HEK293 (cell line): Measurements from ENCODE around the gene SAP30.

Experiments used
- GLI4 ChIP-seq: fragments of 450-650 bp; formaldehyde crosslinking; IDR thresholded peaks from 2 replicates; pipeline ENCODE4 v1.5.1; 2016; ENCODE audit warnings: missing biosample characterization, missing genetic modification characterization
- GLIS2 ChIP-seq: fragments of 450-650 bp; formaldehyde crosslinking; IDR thresholded peaks from 2 replicates; pipeline ENCODE4 v1.5.1; 2016; ENCODE audit warnings: missing biosample characterization, missing genetic modification characterization
- HOXD13 ChIP-seq: sonication (generic); formaldehyde crosslinking; IDR thresholded peaks from 2 replicates; pipeline ENCODE4 v1.8.0; 2022; ENCODE audit warnings: missing genetic modification reagents, borderline replicate concordance
- TCF7L2 ChIP-seq: IDR thresholded peaks from 2 replicates; pipeline ENCODE4 v1.6.1; 2011; ENCODE audit warnings: low read depth, mild to moderate bottlenecking, inconsistent platforms, low read length, moderate library complexity, borderline replicate concordance
- YY1 ChIP-seq: fragments of 450-650 bp; formaldehyde crosslinking; IDR thresholded peaks from 2 replicates; pipeline ENCODE4 v1.5.1; 2018; ENCODE audit warnings: missing biosample characterization, missing genetic modification characterization
- ZNF121 ChIP-seq: fragments of 450-650 bp; formaldehyde crosslinking; IDR thresholded peaks from 2 replicates; pipeline ENCODE4 v1.5.1; 2016; ENCODE audit warnings: missing biosample characterization, missing genetic modification characterization
- ZNF132 ChIP-seq: fragments of 450-650 bp; formaldehyde crosslinking; IDR thresholded peaks from 2 replicates; pipeline ENCODE4 v1.5.1; 2017; ENCODE audit warnings: missing biosample characterization, missing genetic modification characterization, borderline replicate concordance
- ZNF140 ChIP-seq: fragments of 450-650 bp; formaldehyde crosslinking; IDR thresholded peaks from 2 replicates; pipeline ENCODE4 v1.5.1; 2016; ENCODE audit warnings: missing biosample characterization, missing genetic modification characterization
- ZNF169 ChIP-seq: fragments of 450-650 bp; formaldehyde crosslinking; IDR thresholded peaks from 2 replicates; pipeline ENCODE4 v1.5.1; 2016; ENCODE audit warnings: missing biosample characterization, missing genetic modification characterization
- ZNF174 ChIP-seq: fragments of 450-650 bp; formaldehyde crosslinking; IDR thresholded peaks from 2 replicates; pipeline ENCODE4 v1.5.0; 2017; ENCODE audit warnings: missing biosample characterization, mild to moderate bottlenecking, missing genetic modification characterization
- ZNF175 ChIP-seq: fragments of 450-650 bp; formaldehyde crosslinking; IDR thresholded peaks from 2 replicates; pipeline ENCODE4 v1.5.1; 2016; ENCODE audit warnings: missing biosample characterization, missing genetic modification characterization
- ZNF19 ChIP-seq: fragments of 450-650 bp; formaldehyde crosslinking; IDR thresholded peaks from 2 replicates; pipeline ENCODE4; 2016; ENCODE audit warnings: missing biosample characterization, missing genetic modification characterization, low read depth
- ZNF266 ChIP-seq: fragments of 450-650 bp; formaldehyde crosslinking; IDR thresholded peaks from 2 replicates; pipeline ENCODE4 v1.5.1; 2016; ENCODE audit warnings: missing biosample characterization, missing genetic modification characterization, low read depth
- ZNF350 ChIP-seq: fragments of 450-650 bp; formaldehyde crosslinking; IDR thresholded peaks from 2 replicates; pipeline ENCODE4 v1.5.0; 2017; ENCODE audit warnings: missing biosample characterization, mild to moderate bottlenecking, missing genetic modification characterization
- ZNF394 ChIP-seq: fragments of 450-650 bp; formaldehyde crosslinking; IDR thresholded peaks from 2 replicates; pipeline ENCODE4 v1.5.1; 2016; ENCODE audit warnings: missing biosample characterization, missing genetic modification characterization, mild to moderate bottlenecking, moderate library complexity, borderline replicate concordance
- ZNF423 ChIP-seq: fragments of 450-650 bp; formaldehyde crosslinking; IDR thresholded peaks from 2 replicates; pipeline ENCODE4 v1.5.1; 2016; ENCODE audit warnings: missing biosample characterization, missing genetic modification characterization
- ZNF426 ChIP-seq: fragments of 450-650 bp; formaldehyde crosslinking; IDR thresholded peaks from 2 replicates; pipeline ENCODE4 v1.5.1; 2017; ENCODE audit warnings: missing biosample characterization, missing genetic modification characterization, mild to moderate bottlenecking, inconsistent platforms, moderate library complexity
- ZNF473 ChIP-seq: fragments of 450-650 bp; formaldehyde crosslinking; IDR thresholded peaks from 2 replicates; pipeline ENCODE4 v1.5.1; 2017; ENCODE audit warnings: missing biosample characterization, missing genetic modification characterization
- ZNF558 ChIP-seq: fragments of 450-650 bp; formaldehyde crosslinking; IDR thresholded peaks from 2 replicates; pipeline ENCODE4 v1.5.1; 2016; ENCODE audit warnings: missing biosample characterization, missing genetic modification characterization
- ZNF585B ChIP-seq: fragments of 450-650 bp; formaldehyde crosslinking; IDR thresholded peaks from 2 replicates; pipeline ENCODE4 v1.5.1; 2016; ENCODE audit warnings: missing biosample characterization, missing genetic modification characterization
- ZNF76 ChIP-seq: fragments of 450-650 bp; formaldehyde crosslinking; IDR thresholded peaks from 2 replicates; pipeline ENCODE4; 2016; ENCODE audit warnings: low read depth, missing biosample characterization, missing genetic modification characterization, borderline replicate concordance
- ZNF785 ChIP-seq: fragments of 450-650 bp; formaldehyde crosslinking; IDR thresholded peaks from 2 replicates; pipeline ENCODE4 v1.5.1; 2016; ENCODE audit warnings: missing biosample characterization, missing genetic modification characterization
- ZXDB ChIP-seq: fragments of 450-650 bp; formaldehyde crosslinking; IDR thresholded peaks from 2 replicates; pipeline ENCODE4 v1.5.1; 2016; ENCODE audit warnings: missing biosample characterization, missing genetic modification characterization
- TF ChIP-seq, protein P1 (sequence below): fragments of 450-650 bp; IDR thresholded peaks from 2 replicates; pipeline ENCODE4 v1.5.1; 2018; ENCODE audit warnings: missing biosample characterization, mild to moderate bottlenecking, missing genetic modification characterization
- TF ChIP-seq, protein P2 (sequence below): fragments of 450-650 bp; formaldehyde crosslinking; IDR thresholded peaks from 2 replicates; pipeline ENCODE4 v1.5.1; 2016; ENCODE audit warnings: missing biosample characterization, missing genetic modification characterization, low read depth
- TF ChIP-seq, protein P3 (sequence below): fragments of 450-650 bp; formaldehyde crosslinking; IDR thresholded peaks from 2 replicates; pipeline ENCODE4 v1.5.1; 2017; ENCODE audit warnings: missing biosample characterization, mild to moderate bottlenecking, missing genetic modification characterization, moderate library complexity
- TF ChIP-seq, protein P4 (sequence below): fragments of 450-650 bp; formaldehyde crosslinking; IDR thresholded peaks from 2 replicates; pipeline ENCODE4 v1.5.1; 2016; ENCODE audit warnings: missing biosample characterization, missing genetic modification characterization
- TF ChIP-seq, protein P5 (sequence below): fragments of 450-650 bp; formaldehyde crosslinking; IDR thresholded peaks from 2 replicates; pipeline ENCODE4 v1.5.1; 2016; ENCODE audit warnings: missing biosample characterization, missing genetic modification characterization

SAP30 gene

DNA sequence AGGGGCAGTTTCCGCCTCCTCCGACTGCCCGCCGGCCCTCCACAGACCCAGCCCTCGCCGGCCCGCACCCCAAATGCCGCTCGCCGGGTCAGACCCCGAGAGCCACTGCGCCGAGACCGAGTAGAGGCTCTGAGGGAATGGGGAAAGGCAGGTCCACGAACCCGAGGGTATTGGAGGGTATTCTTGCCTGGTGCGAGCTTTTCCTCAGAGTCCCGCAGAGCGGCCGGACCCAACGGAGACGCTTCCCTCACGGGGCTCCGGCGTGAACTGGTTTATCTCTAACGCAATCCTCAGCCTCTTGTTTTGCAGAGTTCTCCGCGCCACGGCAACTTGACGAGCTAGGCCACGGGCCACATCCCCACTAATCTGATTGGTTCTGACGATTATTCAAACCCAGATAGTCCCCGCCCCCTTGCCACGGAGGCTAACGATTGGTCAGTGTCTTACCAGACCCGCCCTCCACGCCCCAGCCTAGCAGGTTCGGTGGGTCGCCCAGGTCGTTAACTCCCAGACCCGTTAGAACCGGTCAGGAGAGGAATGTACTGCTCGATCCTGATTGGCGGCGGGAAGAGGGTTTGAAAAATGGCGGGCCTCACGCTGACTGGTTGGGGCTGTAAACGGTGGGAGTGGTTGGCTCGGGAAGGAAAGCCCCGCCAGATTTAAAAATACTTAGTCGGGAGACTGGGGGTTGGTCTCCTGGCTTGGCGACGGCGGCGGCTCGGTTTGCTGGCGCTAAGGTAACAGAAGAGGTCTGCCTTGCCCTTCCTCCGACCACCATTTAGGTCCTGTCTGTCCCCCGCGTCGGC lies 36.5 kb upstream of the SAP30 start, which contains the start of gene HMGB2 (continued):
- TF ChIP-seq ZNF76 (tag by site-specific recombination) (peak; percentile 55; the same call in 1 of the 2 replicates), ZNF174 (tag by site-specific recombination) (no peak), ZNF558 (tag by site-specific recombination) (no peak), GLI4 (tag by site-specific recombination) (peak; percentile 72; the same call in 1 of the 2 replicates), ZNF785 (tag by site-specific recombination) (no peak), YY1 (tag by site-specific recombination) (no peak; the same call in 1 of the 2 replicates), ZNF394 (tag by site-specific recombination) (peak; percentile 25; the same call in 1 of the 2 replicates), ZXDB (tag by site-specific recombination) (peak; percentile 76; the same call in 1 of the 2 replicates), ZNF426 (no peak), GLIS2 (no peak), ZNF423 (tag by site-specific recombination) (no peak), ZNF175 (tag by site-specific recombination) (no peak), ZNF473 (tag by site-specific recombination) (no peak), ZNF132 (tag by site-specific recombination) (no peak), ZNF19 (tag by site-specific recombination) (no peak), ZNF140 (no peak), TCF7L2 (no peak), ZNF121 (no peak), HOXD13 (CRISPR knock-in tag) (peak; percentile 68), ZNF169 (no peak), ZNF350 (tag by site-specific recombination) (no peak), ZNF585B (tag by site-specific recombination) (no peak), ZNF266 (tag by site-specific recombination) (no peak)
- TF ChIP-seq, protein P1, sequence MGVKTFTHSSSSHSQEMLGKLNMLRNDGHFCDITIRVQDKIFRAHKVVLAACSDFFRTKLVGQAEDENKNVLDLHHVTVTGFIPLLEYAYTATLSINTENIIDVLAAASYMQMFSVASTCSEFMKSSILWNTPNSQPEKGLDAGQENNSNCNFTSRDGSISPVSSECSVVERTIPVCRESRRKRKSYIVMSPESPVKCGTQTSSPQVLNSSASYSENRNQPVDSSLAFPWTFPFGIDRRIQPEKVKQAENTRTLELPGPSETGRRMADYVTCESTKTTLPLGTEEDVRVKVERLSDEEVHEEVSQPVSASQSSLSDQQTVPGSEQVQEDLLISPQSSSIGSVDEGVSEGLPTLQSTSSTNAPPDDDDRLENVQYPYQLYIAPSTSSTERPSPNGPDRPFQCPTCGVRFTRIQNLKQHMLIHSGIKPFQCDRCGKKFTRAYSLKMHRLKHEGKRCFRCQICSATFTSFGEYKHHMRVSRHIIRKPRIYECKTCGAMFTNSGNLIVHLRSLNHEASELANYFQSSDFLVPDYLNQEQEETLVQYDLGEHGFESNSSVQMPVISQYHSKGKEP (tag by site-specific recombination), result no peak
- TF ChIP-seq, protein P2, sequence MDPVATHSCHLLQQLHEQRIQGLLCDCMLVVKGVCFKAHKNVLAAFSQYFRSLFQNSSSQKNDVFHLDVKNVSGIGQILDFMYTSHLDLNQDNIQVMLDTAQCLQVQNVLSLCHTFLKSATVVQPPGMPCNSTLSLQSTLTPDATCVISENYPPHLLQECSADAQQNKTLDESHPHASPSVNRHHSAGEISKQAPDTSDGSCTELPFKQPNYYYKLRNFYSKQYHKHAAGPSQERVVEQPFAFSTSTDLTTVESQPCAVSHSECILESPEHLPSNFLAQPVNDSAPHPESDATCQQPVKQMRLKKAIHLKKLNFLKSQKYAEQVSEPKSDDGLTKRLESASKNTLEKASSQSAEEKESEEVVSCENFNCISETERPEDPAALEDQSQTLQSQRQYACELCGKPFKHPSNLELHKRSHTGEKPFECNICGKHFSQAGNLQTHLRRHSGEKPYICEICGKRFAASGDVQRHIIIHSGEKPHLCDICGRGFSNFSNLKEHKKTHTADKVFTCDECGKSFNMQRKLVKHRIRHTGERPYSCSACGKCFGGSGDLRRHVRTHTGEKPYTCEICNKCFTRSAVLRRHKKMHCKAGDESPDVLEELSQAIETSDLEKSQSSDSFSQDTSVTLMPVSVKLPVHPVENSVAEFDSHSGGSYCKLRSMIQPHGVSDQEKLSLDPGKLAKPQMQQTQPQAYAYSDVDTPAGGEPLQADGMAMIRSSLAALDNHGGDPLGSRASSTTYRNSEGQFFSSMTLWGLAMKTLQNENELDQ (tag by site-specific recombination), result no peak
- TF ChIP-seq, protein P3, sequence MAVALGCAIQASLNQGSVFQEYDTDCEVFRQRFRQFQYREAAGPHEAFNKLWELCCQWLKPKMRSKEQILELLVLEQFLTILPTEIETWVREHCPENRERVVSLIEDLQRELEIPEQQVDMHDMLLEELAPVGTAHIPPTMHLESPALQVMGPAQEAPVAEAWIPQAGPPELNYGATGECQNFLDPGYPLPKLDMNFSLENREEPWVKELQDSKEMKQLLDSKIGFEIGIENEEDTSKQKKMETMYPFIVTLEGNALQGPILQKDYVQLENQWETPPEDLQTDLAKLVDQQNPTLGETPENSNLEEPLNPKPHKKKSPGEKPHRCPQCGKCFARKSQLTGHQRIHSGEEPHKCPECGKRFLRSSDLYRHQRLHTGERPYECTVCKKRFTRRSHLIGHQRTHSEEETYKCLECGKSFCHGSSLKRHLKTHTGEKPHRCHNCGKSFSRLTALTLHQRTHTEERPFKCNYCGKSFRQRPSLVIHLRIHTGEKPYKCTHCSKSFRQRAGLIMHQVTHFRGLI (tag by site-specific recombination), result peak; percentile 15; the same call in 1 of the 2 replicates
- TF ChIP-seq, protein P4, sequence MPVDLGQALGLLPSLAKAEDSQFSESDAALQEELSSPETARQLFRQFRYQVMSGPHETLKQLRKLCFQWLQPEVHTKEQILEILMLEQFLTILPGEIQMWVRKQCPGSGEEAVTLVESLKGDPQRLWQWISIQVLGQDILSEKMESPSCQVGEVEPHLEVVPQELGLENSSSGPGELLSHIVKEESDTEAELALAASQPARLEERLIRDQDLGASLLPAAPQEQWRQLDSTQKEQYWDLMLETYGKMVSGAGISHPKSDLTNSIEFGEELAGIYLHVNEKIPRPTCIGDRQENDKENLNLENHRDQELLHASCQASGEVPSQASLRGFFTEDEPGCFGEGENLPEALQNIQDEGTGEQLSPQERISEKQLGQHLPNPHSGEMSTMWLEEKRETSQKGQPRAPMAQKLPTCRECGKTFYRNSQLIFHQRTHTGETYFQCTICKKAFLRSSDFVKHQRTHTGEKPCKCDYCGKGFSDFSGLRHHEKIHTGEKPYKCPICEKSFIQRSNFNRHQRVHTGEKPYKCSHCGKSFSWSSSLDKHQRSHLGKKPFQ, result no peak; the same call in 1 of the 2 replicates
- TF ChIP-seq, protein P5, sequence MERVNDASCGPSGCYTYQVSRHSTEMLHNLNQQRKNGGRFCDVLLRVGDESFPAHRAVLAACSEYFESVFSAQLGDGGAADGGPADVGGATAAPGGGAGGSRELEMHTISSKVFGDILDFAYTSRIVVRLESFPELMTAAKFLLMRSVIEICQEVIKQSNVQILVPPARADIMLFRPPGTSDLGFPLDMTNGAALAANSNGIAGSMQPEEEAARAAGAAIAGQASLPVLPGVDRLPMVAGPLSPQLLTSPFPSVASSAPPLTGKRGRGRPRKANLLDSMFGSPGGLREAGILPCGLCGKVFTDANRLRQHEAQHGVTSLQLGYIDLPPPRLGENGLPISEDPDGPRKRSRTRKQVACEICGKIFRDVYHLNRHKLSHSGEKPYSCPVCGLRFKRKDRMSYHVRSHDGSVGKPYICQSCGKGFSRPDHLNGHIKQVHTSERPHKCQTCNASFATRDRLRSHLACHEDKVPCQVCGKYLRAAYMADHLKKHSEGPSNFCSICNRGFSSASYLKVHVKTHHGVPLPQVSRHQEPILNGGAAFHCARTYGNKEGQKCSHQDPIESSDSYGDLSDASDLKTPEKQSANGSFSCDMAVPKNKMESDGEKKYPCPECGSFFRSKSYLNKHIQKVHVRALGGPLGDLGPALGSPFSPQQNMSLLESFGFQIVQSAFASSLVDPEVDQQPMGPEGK, result peak; percentile 11; the same call in 1 of the 2 replicates
